Raji (cell line): Measurements from ENCODE around the gene ZNF211.

Source experiments
- POLR2A ChIP-seq: IDR thresholded peaks from 2 replicates; pipeline ENCODE4 v1.6.1; 2011; ENCODE audit warnings: low read depth, low read length, control low read depth; ENCODE audit not compliant: insufficient read depth

Gene ZNF211

DNA sequence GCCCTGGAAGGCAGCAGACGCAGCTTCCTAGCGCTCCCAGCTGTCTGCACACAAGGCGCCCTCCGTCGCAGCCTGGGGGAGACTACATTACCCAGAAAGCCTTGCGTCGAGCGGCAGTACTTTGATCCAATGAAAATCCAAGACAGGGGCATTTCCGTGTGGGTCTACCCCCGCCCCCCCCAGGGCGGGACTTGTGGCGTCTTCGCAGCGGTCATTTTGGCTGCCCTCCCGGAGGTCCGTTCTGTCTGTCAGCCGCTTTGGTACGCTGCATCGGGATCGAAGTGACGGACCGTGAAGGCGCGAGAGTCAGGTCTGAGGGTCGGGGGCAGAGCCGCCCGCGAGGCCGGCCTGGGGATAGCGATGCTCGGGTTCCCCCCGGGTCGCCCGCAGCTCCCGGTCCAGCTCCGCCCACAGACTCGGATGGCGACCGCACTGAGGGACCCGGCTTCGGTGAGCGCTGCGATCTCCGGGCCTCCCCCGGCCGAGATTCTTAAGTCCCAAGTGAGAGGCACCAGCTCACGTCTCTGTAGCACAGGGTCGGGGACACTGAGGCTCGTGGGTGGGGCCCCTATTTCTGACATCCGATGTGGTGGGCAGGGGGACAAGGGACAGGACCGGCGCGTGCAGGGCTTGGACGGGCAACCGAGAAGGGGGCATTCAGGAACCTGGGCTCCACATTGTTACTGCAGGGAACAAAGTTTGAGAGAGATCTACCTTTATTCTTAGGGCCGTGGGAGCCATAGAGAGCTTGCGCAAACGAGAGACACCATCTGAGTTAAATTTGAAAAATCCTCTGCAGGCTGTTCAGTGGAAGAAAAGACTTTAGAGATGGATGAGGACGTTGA lies at the start of gene ZNF211:
Gene ZNF211 (plus strand): TSS at position 182 of the 845 bp plus-strand sequence. CDS start 179 bp downstream, at position 361.
- TF ChIP-seq POLR2A: no peak

DNA sequence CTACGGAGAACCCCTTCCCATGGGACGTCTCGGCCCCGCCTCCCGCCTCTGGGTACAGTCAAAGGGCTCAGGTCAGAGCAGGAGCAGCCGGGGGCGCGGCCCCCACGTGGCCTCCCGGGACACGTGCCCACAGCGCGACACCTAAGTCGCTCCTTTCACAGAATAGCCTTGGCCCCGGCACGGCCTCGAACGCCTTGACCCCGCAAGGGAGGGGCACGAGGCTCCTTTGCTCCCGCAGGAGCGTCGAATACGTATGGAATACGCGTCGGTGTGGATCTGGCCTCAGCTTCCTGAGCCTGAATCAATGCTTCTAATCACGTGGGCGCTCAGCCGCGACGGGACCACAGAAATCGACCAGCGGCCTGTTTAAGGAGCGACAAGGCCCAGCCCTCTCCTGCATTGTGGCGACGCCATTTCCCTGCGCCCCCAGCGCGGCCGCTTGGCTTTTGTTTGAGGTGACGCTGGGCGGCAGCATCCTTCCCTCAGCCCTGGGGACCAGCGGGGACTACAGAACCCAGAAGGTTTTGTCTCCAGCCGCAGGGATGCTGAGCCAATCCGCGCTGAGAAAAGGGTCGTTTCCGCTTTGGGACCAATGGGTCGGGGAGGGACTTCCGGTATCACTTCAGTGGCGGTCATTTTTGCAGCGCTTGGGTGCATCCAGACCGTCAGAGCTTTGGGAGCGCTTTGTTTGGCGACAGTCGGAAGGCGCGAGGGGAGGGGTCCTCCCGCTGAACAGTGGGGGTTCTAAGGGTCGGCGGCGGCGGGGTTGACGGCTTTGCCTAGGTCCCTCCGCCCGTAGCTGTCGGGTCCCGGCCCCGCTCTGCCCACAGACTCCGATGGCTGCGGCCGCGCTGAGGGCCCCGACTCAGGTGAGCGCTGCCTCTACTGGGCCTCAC lies 49.2 kb upstream of the ZNF211 start, which contains the start of gene ZIK1:
Gene ZIK1 (plus strand): TSS at position 625 of the 896 bp plus-strand sequence. CDS start 212 bp downstream, at position 837.
- TF ChIP-seq POLR2A: no peak

DNA sequence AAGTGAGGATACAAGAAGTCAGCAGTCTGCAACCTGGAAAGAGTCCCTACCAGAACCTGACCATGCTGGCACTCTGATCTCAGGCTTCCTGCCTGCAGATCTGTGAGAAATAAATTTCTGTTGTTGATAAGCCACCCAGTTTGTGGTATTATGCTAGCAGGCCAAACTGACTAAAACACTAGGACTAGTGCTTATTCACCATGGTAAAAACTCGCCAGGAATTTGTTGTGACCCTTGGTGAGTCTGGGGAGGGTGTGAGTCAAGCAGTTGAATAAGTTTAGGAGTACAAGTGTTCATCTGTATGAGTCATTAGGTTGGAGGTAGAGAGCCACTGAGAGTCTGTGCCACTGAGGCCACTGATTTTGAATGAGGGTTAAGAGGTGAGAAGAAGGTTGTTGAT lies 45.4 kb upstream of the ZNF211 start:
- TF ChIP-seq POLR2A: no peak

DNA sequence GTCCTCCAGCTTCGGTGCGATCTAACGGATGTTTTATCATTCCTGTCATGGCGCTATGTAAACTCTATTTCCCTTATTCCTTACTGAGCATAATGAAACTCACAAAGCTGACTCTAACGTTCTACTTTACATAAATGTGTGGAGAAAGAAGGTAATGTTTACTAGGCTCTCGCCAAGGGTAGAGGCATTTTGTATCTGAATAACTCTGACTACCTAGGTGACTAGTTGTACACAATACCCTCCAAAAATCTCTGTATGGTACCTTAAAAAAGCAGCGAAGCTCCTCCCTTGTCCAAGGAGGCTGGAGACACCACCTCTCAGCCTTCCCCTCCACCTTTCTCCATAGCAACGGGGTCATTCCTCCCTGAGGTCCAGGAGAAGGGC lies 33.6 kb upstream of the ZNF211 start:
- no peak for TF ChIP-seq POLR2A

DNA sequence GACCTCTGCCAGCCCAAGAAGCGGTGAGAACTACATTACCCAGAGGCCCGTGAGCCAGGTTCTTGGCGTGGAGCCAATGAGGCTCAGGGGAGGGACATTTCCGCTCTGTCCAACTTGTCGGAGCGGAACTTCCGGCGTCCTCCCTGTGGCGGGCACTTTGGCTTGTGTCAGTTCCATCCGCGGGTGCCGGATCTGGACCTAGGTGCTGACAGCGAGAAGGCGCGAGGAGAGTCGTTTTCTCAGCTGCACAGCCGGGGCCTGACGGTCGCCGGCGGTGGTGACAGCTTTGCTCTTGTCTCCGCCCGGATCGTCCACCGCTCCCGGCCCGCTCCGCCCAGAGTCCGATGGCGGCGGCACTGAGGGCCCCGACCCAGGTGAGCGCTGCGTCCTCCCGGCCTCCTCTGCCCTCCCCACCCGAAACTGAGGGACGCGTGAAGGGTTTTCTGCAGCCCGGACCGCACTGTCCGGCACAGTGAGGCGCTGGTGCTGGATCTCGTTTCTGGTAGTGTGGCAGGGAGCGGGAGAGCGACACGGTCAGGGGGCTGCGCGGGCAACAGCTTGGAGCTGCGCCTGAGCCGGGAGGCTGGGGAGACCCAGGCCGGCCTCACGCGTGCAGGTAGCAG lies 33.1 kb upstream of the ZNF211 start, which contains the start of gene ZNF530:
Gene ZNF530 (plus strand): TSS at position 125 of the 623 bp plus-strand sequence. CDS start 4,461 bp downstream, outside the sequence.
- no peak for TF ChIP-seq POLR2A

DNA sequence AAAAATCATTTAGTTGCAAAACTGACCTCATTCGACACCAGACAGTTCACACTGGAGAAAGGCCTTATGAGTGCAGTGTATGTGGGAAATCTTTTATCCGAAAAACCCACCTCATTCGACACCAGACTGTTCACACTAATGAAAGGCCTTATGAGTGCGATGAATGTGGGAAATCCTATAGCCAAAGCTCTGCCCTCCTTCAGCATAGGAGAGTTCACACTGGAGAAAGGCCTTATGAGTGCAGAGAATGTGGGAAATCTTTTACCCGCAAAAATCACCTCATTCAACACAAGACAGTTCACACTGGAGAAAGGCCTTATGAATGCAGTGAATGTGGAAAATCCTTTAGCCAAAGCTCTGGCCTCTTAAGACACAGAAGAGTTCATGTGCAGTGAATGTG lies 26.0 kb upstream of the ZNF211 start:
- no peak for TF ChIP-seq POLR2A

DNA sequence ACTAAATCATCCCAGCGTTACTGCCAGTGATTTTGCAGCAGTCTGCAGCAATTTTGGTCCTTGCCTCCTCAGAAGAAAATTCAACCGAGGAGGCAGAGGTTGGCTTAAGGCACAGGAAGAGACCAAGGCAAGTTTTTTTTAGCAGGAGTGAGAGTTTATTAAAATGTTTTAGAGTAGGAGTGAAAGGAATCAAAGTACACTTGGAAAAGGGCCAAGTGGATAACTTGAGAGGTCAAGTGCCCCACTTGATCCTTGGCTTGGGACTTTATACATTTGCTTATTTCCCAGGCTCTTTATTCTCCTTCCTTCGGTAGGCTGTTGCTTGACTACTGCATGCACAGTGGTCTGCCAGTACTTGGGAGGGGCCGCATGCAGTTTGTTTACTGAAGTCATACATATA lies 21.9 kb upstream of the ZNF211 start:
- no peak for TF ChIP-seq POLR2A

DNA sequence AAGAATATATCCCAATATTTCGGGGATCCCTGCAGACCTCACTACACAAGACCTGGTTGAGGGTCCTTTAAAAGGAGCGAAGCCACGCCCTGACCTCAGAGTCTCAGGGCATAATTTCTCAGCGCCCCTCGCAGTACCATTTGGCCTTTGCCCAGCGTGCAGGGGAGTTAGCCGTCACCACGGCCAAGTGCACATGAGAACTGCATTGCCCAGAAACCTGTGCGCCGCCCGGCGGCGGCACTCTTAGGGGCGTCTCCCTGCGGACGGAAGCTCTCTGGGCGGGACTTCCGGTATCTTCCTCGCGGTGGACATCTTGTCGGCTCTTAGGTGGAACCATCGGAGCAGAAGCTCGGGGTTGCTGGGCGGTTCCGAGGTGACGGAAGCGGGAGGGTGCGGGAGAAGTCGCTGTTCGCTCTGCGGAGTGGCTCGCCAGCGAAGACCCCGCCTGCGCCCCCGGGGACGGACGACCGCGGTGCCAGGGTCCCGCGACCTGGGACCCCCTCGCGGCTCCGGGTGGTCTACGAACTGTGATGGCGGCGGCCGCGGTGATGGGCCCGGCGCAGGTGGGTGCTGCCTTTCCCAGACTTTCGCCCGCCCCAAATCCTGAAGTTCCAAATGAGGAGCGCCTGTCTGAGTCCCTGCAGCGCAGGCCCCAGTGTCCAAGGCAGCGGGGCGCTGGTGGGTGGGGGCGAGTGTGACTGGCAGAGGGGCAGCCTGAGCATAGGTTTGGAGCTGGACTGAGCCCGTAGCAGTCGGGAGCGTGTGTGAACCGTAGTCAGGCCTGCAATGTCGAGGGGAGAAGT lies 18.8 kb upstream of the ZNF211 start, which contains the start of gene ZNF134:
Gene ZNF134 (plus strand): TSS at position 302 of the 803 bp plus-strand sequence. CDS start 5,227 bp downstream, outside the sequence.
- TF ChIP-seq POLR2A: no peak

DNA sequence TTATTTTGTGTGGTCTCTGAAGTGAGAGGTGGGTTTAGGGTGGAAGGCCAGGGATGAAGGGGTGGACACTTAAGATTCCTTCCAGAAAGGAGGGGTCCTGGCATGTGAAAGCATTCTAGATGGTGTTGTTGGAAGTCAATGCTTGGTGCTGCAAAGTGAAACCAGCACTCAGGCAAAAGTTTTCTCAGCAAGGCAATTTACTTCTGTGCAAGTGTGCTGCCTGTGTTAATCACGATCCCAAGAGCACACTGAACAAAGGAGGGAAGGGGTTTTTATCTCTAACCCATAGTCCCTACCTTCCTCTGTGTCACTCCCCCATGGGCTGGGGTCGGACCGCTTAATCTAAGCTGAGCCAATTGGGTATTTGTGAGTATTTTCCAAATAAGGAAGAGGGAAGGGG lies 17.6 kb upstream of the ZNF211 start:
- TF ChIP-seq POLR2A: no peak

DNA sequence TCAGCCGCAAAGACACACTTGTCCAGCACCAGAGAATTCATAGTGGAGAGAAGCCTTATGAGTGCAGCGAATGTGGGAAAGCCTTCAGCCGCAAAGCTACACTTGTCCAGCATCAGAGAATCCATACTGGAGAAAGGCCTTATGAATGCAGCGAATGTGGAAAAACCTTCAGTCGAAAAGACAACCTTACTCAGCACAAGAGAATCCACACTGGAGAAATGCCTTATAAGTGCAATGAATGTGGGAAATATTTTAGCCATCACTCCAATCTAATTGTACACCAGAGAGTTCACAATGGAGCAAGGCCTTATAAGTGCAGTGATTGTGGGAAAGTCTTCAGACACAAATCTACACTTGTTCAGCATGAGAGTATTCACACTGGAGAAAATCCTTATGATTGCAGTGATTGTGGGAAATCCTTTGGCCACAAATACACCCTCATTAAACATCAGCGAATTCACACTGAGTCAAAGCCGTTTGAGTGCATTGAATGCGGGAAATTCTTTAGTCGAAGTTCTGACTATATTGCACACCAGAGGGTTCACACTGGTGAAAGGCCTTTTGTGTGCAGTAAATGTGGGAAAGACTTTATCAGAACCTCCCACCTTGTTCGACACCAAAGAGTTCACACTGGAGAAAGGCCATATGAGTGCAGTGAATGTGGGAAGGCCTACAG lies 12.2 kb upstream of the ZNF211 start:
- no peak for TF ChIP-seq POLR2A

DNA sequence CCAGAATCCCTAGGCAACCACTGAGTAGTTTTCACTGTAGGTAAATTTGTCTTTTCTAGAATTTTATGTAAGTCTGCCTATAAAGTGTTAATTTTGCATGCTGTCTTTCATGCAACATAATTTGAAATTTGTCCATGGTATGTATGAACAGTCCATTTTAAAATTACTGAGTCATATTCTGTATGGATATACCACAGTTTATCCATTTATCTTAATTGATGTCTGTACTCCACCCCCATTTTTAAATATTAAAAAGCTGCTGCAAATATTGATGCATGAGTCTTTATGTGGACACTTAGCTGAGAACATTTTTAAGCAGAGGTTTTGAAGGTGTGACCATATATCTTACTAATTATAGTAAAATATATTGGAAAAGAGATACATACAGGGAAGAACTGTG lies 9.9 kb upstream of the ZNF211 start:
- no peak for TF ChIP-seq POLR2A

DNA sequence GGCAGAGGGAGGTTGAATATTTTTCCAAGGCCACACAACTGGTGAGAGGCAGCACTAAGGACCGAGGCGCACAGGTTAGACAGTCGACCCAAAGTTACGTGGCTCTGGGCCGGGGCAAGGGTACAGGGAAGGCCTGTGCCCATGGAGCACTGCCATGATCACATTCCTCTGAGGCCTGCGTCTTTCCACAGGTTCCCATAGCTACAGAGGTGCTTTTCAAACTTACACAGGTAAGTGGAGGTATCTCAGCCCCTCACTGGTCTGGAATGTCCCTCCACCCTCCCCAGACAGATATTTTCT lies 814 bp downstream of the ZNF211 start:
- TF ChIP-seq POLR2A: no peak

DNA sequence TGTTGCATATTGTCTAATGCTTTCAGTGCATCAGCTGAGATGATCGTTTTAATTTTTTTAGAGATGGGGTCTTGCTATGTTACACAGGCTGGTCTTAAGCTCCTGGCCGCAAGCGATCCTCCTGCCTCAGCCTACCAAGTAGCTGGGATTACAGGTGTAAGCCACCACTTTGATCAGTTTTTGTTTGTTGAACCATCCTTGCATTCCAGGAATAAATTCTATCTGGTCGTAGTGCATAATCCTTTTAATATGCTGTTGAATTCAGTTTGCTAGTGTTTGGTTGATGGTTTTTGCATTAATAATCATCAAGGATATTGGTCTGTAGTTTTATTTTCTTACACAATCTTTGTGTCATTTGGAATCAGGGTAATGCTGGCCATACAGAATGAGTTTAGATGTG lies 4.4 kb downstream of the ZNF211 start:
- TF ChIP-seq POLR2A: no peak

DNA sequence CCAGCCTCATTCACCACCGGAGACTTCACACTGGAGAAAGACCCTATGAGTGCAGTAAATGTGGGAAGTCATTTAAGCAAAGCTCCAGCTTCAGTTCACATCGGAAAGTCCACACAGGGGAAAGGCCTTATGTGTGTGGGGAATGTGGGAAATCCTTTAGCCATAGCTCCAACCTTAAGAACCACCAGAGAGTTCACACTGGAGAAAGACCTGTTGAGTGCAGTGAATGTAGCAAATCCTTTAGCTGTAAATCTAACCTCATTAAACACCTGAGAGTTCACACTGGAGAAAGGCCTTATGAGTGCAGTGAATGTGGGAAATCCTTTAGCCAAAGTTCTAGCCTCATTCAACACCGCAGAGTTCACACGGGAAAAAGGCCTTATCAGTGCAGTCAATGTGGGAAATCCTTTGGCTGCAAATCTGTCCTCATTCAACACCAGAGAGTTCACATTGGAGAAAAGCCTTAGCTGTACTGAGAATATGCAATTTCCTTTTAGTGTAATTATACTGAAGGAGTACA lies 8.8 kb downstream of the ZNF211 start:
- no peak for TF ChIP-seq POLR2A
